A549 (cell line): Measurements from ENCODE around the gene NR3C2. TPM values are rescaled to one million over a fixed set of nuclear protein-coding genes. Genes with fewer than 3 reads are reported as not detected.

Experiments used
- ATAC-seq, 2 experiments: fragments of 200-7000 bp in 1 of 2; fragments of >200 bp in 1 of 2; cut with Nextera tagmentation in 1 of 2; cut with Tn5 transposase in 1 of 2; 3 replicates each; pipeline versions ENCODE4 v1.8.0 to v1.9.1; 2018 to 2020; ENCODE audit warnings: mild to moderate bottlenecking in 1 of 2, moderate library complexity in 1 of 2
- CTCF ChIA-PET: fragments of 300-600 bp; sonication (Branson Sonifier 250); formaldehyde crosslinking; extraction: SDS; loops from one replicate; lab custom pipeline; 2021; ENCODE audit warnings: antibody characterized with exemption, inconsistent platforms; lab: Yijun Ruan, JAX
- POLR2A ChIA-PET: fragments of 350-600 bp; formaldehyde crosslinking; extraction: SDS; loops from one replicate; lab custom pipeline; 2021; ENCODE audit warnings: antibody characterized with exemption, inconsistent platforms; lab: Yijun Ruan, JAX
- DNase-seq, 2 experiments: peaks; one replicate each; pipeline versions ENCODE4 v3.0.0 to v3.0.0-alpha.2; 2011 to 2016; ENCODE audit warnings: low read depth in 1 of 2, low spot score in 1 of 2
- FAIRE-seq: peaks from 2 replicates; lab custom pipeline; 2011; peaks lifted over from hg19 to GRCh38; lab: Jason Lieb, UNC
- H3K27ac ChIP-seq, 2 experiments: fragments of >200 bp; sonication (Bioruptor Twin); formaldehyde crosslinking; 3 replicates each; pipeline ENCODE4 v1.5.1; 2016 to 2017
- H3K4me1 ChIP-seq: fragments of >200 bp; sonication (Bioruptor Twin); formaldehyde crosslinking; 3 replicates; pipeline ENCODE4 v1.6.1; 2016
- H3K4me2 ChIP-seq: fragments of >200 bp; sonication (Bioruptor Twin); formaldehyde crosslinking; 3 replicates; pipeline ENCODE4 v1.6.1; 2016
- H3K4me3 ChIP-seq: fragments of >200 bp; sonication (Bioruptor Twin); formaldehyde crosslinking; 3 replicates; pipeline ENCODE4 v1.5.1; 2016
- H3K9me3 ChIP-seq: fragments of >200 bp; sonication (Bioruptor Twin); formaldehyde crosslinking; 3 replicates; pipeline ENCODE4 v1.6.1; 2016
- ATOH8 ChIP-seq: fragments of 250-450 bp; sonication (Bioruptor Pico); IDR thresholded peaks from 2 replicates; pipeline ENCODE4 v1.5.0; 2020; ENCODE audit warnings: low read depth, mild to moderate bottlenecking, moderate library complexity
- CHD2 ChIP-seq: fragments of 150-350 bp; IDR thresholded peaks from 2 replicates; pipeline ENCODE4 v1.6.1; 2014; ENCODE audit warnings: low read length; ENCODE audit not compliant: partially characterized antibody
- ELK1 ChIP-seq: fragments of 150-350 bp; IDR thresholded peaks from 2 replicates; pipeline ENCODE4 v1.6.1; 2014; ENCODE audit warnings: low read depth, mild to moderate bottlenecking, low read length
- HEYL ChIP-seq: fragments of 250-450 bp; sonication (Bioruptor Pico); IDR thresholded peaks from 2 replicates; pipeline ENCODE4 v1.8.0; 2021; ENCODE audit warnings: mild to moderate bottlenecking, moderate library complexity
- JUN ChIP-seq, 2 experiments: fragments of >200 bp; sonication (Bioruptor Twin); formaldehyde crosslinking; IDR thresholded peaks; 2 replicates in 1 of 2; 3 replicates in 1 of 2; pipeline ENCODE4 v1.6.1; 2016 to 2017
- KDM5A ChIP-seq: fragments of 200-600 bp; sonication (generic); IDR thresholded peaks from 2 replicates; pipeline ENCODE4 v1.6.1; 2016; ENCODE audit warnings: antibody characterized with exemption, mild to moderate bottlenecking
- MAX ChIP-seq: IDR thresholded peaks from 2 replicates; pipeline ENCODE4 v1.6.1; 2012
- MAZ ChIP-seq: fragments of 150-350 bp; IDR thresholded peaks from 2 replicates; pipeline ENCODE4 v1.6.1; 2014; ENCODE audit warnings: antibody characterized with exemption, low read depth, low read length, borderline replicate concordance
- PBX3 ChIP-seq: IDR thresholded peaks from 2 replicates; pipeline ENCODE4 v1.6.1; 2012
- POLR2A ChIP-seq: IDR thresholded peaks from 2 replicates; pipeline ENCODE4 v1.6.1; 2012; ENCODE audit warnings: mild to moderate bottlenecking, low read length
- RAD21 ChIP-seq, 2 experiments: fragments of >200 bp in 1 of 2; sonication (Bioruptor Twin) in 1 of 2; formaldehyde crosslinking in 1 of 2; IDR thresholded peaks in 1 of 2; conservative IDR thresholded peaks in 1 of 2; 2 replicates in 1 of 2; 3 replicates in 1 of 2; pipeline ENCODE4 v1.6.1; 2012 to 2018; ENCODE audit warnings: inconsistent platforms in 1 of 2
- RCOR1 ChIP-seq: fragments of 150-350 bp; IDR thresholded peaks from 2 replicates; pipeline ENCODE4 v1.6.1; 2014; ENCODE audit warnings: antibody characterized with exemption, low read length, low read depth
- RFX5 ChIP-seq: fragments of 450-650 bp; IDR thresholded peaks from 2 replicates; pipeline ENCODE4 v1.7.1; 2014; ENCODE audit warnings: antibody characterized with exemption, mild to moderate bottlenecking, moderate library complexity
- RNF2 ChIP-seq: fragments of 200-600 bp; sonication (generic); IDR thresholded peaks from 2 replicates; pipeline ENCODE4 v1.6.1; 2016; ENCODE audit warnings: low read depth, mild to moderate bottlenecking, antibody characterized with exemption, moderate library complexity, borderline replicate concordance
- SMC3 ChIP-seq: fragments of >200 bp; sonication (Bioruptor Twin); formaldehyde crosslinking; IDR thresholded peaks from 3 replicates; pipeline ENCODE4 v1.6.1; 2018; ENCODE audit warnings: inconsistent platforms
- TFCP2L1 ChIP-seq: fragments of 250-450 bp; sonication (Bioruptor Pico); IDR thresholded peaks from 2 replicates; pipeline ENCODE4 v1.5.0; 2021; ENCODE audit warnings: mild to moderate bottlenecking
- ZNF302 ChIP-seq: fragments of 250-450 bp; sonication (Bioruptor Pico); IDR thresholded peaks from 2 replicates; pipeline ENCODE4 v1.9.0; 2021; ENCODE audit warnings: inconsistent platforms, mild to moderate bottlenecking, moderate library complexity
- ZSCAN20 ChIP-seq: fragments of 250-450 bp; sonication (Bioruptor Pico); IDR thresholded peaks from 2 replicates; pipeline ENCODE4 v1.8.0; 2022; ENCODE audit warnings: mild to moderate bottlenecking, moderate library complexity
- WGBS: methylation state at CpG from one replicate; pipeline ENCODE4 v1.1.6; 2017; ENCODE audit errors: missing lambda C conversion rate; 5-methylcytosine and 5-hydroxymethylcytosine counted together
- polyA plus RNA-seq, 4 experiments: library from polyadenylated mRNA; depleted of rRNA in 3 of 4; stranded (reverse); fragments of >200 nt; fragmentation: RNase III in 1 of 4; extraction: RNeasy Plus Mini Kit Qiagen cat#74134 plus additional on column Dnase treatment in 1 of 4; gene quantifications; 2 replicates in 3 of 4; 3 replicates in 1 of 4; pipeline ENCODE4 v1.2.3, GENCODE V29; 2011 to 2017
- TF ChIP-seq, protein P1 (sequence below): fragments of >200 bp; sonication (Bioruptor Twin); formaldehyde crosslinking; IDR thresholded peaks from 3 replicates; pipeline ENCODE4 v1.5.1; 2016
- TF ChIP-seq, protein P2 (sequence below): fragments of >200 bp; sonication (Bioruptor Twin); formaldehyde crosslinking; IDR thresholded peaks from 3 replicates; pipeline ENCODE4 v1.6.1; 2016
- TF ChIP-seq, protein P3 (sequence below): fragments of 450-650 bp; IDR thresholded peaks from 2 replicates; pipeline ENCODE4 v1.6.1; 2014; ENCODE audit warnings: antibody characterized with exemption

NR3C2 gene
- polyA plus RNA-seq, 2 of the 4 experiments (the other 2 are of a cell fraction): 0.01 to 0.03 TPM

- Histone ChIP-seq H3K9me3 (no peaks in the 10 kb centered on the region), H3K27ac (no peak overlapping the region), H3K4me2 (no peak overlapping the region), H3K4me3 (no peak overlapping the region), H3K4me1 (no peaks in the 10 kb centered on the region)
- no peak for DNase-seq
- POLR2A ChIA-PET: interaction anchor here (0.6 kb wide), 1 partner anchor 641 kb away, joined by 4 read pairs; the partner anchor contains the start of gene TMEM184C
- WGBS: 47% methylated on average over 7 of the region's 7 CpGs
- CTCF ChIA-PET: interaction anchor here (0.6 kb wide), 1 partner anchor 1900 kb away, joined by 5 read pairs; no protein-coding TSS in a partner anchor
- TF ChIP-seq SMC3 (no peak), MAX (no peak), MAZ (no peak), HEYL (CRISPR knock-in tag) (no peak), RFX5 (no peak)
- no peak for ATAC-seq
- no peak for FAIRE-seq
These were observed 183.7 kb downstream of the NR3C2 start for GRCh38 chr4:148258535-148258934.

DNA sequence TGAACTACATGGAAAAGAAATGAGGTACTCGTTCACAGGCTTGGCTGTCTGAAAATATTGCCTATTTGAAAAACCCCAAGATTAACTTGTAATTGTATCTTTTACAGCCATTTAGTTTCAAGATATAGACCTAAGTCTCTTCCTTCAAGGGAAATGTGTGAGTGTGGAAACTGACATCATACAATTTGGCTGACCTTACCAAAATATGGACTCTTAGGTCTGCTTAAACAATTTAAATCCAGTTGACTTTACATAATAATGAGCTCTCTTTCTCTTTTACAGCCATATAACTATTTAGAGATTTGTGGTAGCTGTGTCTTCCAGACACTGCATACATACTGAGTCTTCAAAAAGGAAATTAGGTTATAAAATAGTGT is 186.9 kb downstream of the NR3C2 start:
- WGBS: 12% methylated on average over 1 of the region's 1 CpG
- H3K4me3 ChIP-seq: no peak overlapping the region
- H3K4me2 ChIP-seq: no peak overlapping the region
- ATAC-seq (no peak), DNase-seq (no peak), FAIRE-seq (no peak)
- TF ChIP-seq RFX5 (no peak), TFCP2L1 (CRISPR knock-in tag) (no peak), ZNF302 (no peak), POLR2A (no peak), KDM5A (no peak), RAD21 (conservative IDR thresholded peaks at IDR 0.05 in 1 of 2, IDR thresholded peaks at IDR 0.05 in 1 of 2) (no peak), HEYL (CRISPR knock-in tag) (no peak), RCOR1 (no peak), JUN (IDR thresholded peaks at IDR 0.05) (no peak), SMC3 (no peak), PBX3 (no peak), ZSCAN20 (CRISPR knock-in tag) (no peak), ELK1 (no peak), ATOH8 (CRISPR knock-in tag) (no peak), CHD2 (no peak), RNF2 (no peak)
- TF ChIP-seq, protein P1, sequence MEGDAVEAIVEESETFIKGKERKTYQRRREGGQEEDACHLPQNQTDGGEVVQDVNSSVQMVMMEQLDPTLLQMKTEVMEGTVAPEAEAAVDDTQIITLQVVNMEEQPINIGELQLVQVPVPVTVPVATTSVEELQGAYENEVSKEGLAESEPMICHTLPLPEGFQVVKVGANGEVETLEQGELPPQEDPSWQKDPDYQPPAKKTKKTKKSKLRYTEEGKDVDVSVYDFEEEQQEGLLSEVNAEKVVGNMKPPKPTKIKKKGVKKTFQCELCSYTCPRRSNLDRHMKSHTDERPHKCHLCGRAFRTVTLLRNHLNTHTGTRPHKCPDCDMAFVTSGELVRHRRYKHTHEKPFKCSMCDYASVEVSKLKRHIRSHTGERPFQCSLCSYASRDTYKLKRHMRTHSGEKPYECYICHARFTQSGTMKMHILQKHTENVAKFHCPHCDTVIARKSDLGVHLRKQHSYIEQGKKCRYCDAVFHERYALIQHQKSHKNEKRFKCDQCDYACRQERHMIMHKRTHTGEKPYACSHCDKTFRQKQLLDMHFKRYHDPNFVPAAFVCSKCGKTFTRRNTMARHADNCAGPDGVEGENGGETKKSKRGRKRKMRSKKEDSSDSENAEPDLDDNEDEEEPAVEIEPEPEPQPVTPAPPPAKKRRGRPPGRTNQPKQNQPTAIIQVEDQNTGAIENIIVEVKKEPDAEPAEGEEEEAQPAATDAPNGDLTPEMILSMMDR: no peak
- TF ChIP-seq, protein P2, sequence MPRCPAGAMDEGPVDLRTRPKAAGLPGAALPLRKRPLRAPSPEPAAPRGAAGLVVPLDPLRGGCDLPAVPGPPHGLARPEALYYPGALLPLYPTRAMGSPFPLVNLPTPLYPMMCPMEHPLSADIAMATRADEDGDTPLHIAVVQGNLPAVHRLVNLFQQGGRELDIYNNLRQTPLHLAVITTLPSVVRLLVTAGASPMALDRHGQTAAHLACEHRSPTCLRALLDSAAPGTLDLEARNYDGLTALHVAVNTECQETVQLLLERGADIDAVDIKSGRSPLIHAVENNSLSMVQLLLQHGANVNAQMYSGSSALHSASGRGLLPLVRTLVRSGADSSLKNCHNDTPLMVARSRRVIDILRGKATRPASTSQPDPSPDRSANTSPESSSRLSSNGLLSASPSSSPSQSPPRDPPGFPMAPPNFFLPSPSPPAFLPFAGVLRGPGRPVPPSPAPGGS: no peak
- TF ChIP-seq, protein P3, sequence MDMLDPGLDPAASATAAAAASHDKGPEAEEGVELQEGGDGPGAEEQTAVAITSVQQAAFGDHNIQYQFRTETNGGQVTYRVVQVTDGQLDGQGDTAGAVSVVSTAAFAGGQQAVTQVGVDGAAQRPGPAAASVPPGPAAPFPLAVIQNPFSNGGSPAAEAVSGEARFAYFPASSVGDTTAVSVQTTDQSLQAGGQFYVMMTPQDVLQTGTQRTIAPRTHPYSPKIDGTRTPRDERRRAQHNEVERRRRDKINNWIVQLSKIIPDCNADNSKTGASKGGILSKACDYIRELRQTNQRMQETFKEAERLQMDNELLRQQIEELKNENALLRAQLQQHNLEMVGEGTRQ: no peak
- H3K27ac ChIP-seq: no peak overlapping the region
- ChIA-PET CTCF (no interaction called here), POLR2A (no interaction called here)
- no peaks in the 10 kb centered on the region for H3K4me1 ChIP-seq
- H3K9me3 ChIP-seq: no peaks in the 10 kb centered on the region
